B cell (primary cell): ENCODE measurements around the gene ASB18. TPM values are rescaled to one million over a fixed set of nuclear protein-coding genes. Genes with fewer than 3 reads are reported as not detected.

Experiments used
- ATAC-seq: fragments of 200-7000 bp; cut with Tn5 transposase; one replicate; pipeline ENCODE4 v1.10.0; 2021; ENCODE audit warnings: low read depth, mild to moderate bottlenecking, moderate number of reproducible peaks, moderate library complexity
- CTCF ChIA-PET: fragments of 350-600 bp; sonication (Branson Sonifier 250); formaldehyde crosslinking; loops from one replicate; lab custom pipeline; 2021; ENCODE audit warnings: antibody characterized with exemption, inconsistent platforms; lab: Charles Lee
- POLR2A ChIA-PET: fragments of 350-600 bp; sonication (Branson Sonifier 250); formaldehyde crosslinking; loops from one replicate; lab custom pipeline; 2021; ENCODE audit warnings: antibody characterized with exemption; lab: Charles Lee
- DNase-seq: peaks from one replicate; pipeline ENCODE4 v3.0.0; 2013
- H2AFZ ChIP-seq: 2 replicates; pipeline ENCODE4 v1.6.1; 2012; ENCODE audit warnings: mild to moderate bottlenecking, low read depth, low read length; ENCODE audit not compliant: insufficient read depth, poor library complexity, severe bottlenecking
- H3K27ac ChIP-seq, 2 donors: 1 replicate in 1 of 2; 2 replicates in 1 of 2; pipeline ENCODE4 v1.5.1; 2012 to 2013; ENCODE audit warnings: low read length in 2 of 2, mild to moderate bottlenecking in 2 of 2, moderate library complexity in 1 of 2
- H3K27me3 ChIP-seq, 4 experiments: fragments of 200-600 bp in 1 of 4; sonication (generic) in 1 of 4; replicated peaks in 1 of 4; 1 replicate in 2 of 4; 2 replicates in 2 of 4; pipeline versions ENCODE4 v1.6.1 to v1.7.0; 2013 to 2016; ENCODE audit warnings: low read length in 3 of 4, mild to moderate bottlenecking in 2 of 4, mixed read lengths in 1 of 4, moderate library complexity in 1 of 4; ENCODE audit not compliant: insufficient read depth in 4 of 4, control insufficient read depth in 3 of 4; ENCODE audit errors: control extremely low read depth in 1 of 4
- H3K36me3 ChIP-seq, 2 experiments: replicated peaks in 1 of 2; 1 replicate in 1 of 2; 2 replicates in 1 of 2; pipeline versions ENCODE4 v1.6.1 to v1.7.1; 2013; ENCODE audit warnings: low read length in 1 of 2; ENCODE audit not compliant: insufficient read depth in 2 of 2, control insufficient read depth in 1 of 2; ENCODE audit errors: control extremely low read depth in 1 of 2, extremely low read depth in 1 of 2
- H3K4me1 ChIP-seq, 2 donors: fragments of 200-600 bp in 1 of 2; sonication (generic) in 1 of 2; 1 replicate in 1 of 2; 2 replicates in 1 of 2; pipeline versions ENCODE4 v1.5.1 to v1.6.1; 2013 to 2017; ENCODE audit warnings: low read length in 2 of 2; ENCODE audit not compliant: control insufficient read depth in 2 of 2, insufficient read depth in 2 of 2
- H3K4me2 ChIP-seq: replicated peaks from 2 replicates; pipeline ENCODE3; 2012; ENCODE audit warnings: mild to moderate bottlenecking, low read depth, low read length; ENCODE audit not compliant: poor library complexity, severe bottlenecking
- H3K4me3 ChIP-seq, 5 experiments: fragments of 200-600 bp in 1 of 5; sonication (generic) in 1 of 5; 1 replicate in 3 of 5; 2 replicates in 2 of 5; pipeline versions ENCODE4 v1.5.1 to v1.7.0; 2011 to 2016; ENCODE audit warnings: low read length in 4 of 5, mild to moderate bottlenecking in 4 of 5, low read depth in 2 of 5, control low read depth in 1 of 5, moderate library complexity in 1 of 5; ENCODE audit not compliant: insufficient read depth in 1 of 5; ENCODE audit errors: control extremely low read depth in 1 of 5, extremely low read depth in 1 of 5
- H3K79me2 ChIP-seq: fragments of 200-600 bp; sonication (generic); one replicate; pipeline ENCODE4 v1.6.0; 2016; ENCODE audit warnings: low read length; ENCODE audit not compliant: control insufficient read depth, insufficient read depth
- H3K9ac ChIP-seq: fragments of 200-600 bp; sonication (generic); 2 replicates; pipeline ENCODE4 v1.6.1; 2017; ENCODE audit warnings: mild to moderate bottlenecking, low read length, moderate library complexity
- H3K9me3 ChIP-seq, 3 donors: one replicate each; pipeline versions ENCODE4 v1.6.1 to v1.7.1; 2013; ENCODE audit warnings: low read length in 2 of 3; ENCODE audit not compliant: control insufficient read depth in 2 of 3, insufficient read depth in 1 of 3; ENCODE audit errors: control extremely low read depth in 1 of 3
- H4K20me1 ChIP-seq: 2 replicates; pipeline ENCODE4 v1.6.0; 2012; ENCODE audit warnings: mild to moderate bottlenecking, low read length; ENCODE audit not compliant: insufficient read depth, control insufficient read depth, poor library complexity, severe bottlenecking
- H3K27ac Mint-ChIP-seq: one replicate; pipeline ENCODE4 v1.8.0; 2021; ENCODE audit warnings: mixed read lengths
- H3K27me3 Mint-ChIP-seq: one replicate; pipeline ENCODE4 v1.8.0; 2021; ENCODE audit warnings: mixed read lengths
- H3K4me1 Mint-ChIP-seq: one replicate; pipeline ENCODE4 v1.8.0; 2021; ENCODE audit warnings: mixed read lengths
- H3K4me3 Mint-ChIP-seq: one replicate; pipeline ENCODE4 v1.8.0; 2021; ENCODE audit warnings: mixed read lengths
- H3K9me3 Mint-ChIP-seq: one replicate; pipeline ENCODE4 v1.8.0; 2022; ENCODE audit warnings: mixed read lengths; ENCODE audit not compliant: insufficient read depth
- CTCF ChIP-seq: fragments of 200-600 bp; IDR thresholded peaks from one replicate; pipeline ENCODE4 v1.8.0; 2022; ENCODE audit warnings: antibody characterized with exemption, mild to moderate bottlenecking
- EZH2 ChIP-seq: IDR thresholded peaks from 2 replicates; pipeline ENCODE4 v1.6.1; 2012; ENCODE audit warnings: borderline replicate concordance, low read depth, mild to moderate bottlenecking, moderate library complexity, low read length; ENCODE audit not compliant: insufficient read depth, poor library complexity, severe bottlenecking
- WGBS: methylation state at CpG from one replicate; pipeline ENCODE4 v1.1.5; 2013; ENCODE audit warnings: missing lambda C conversion rate; ENCODE audit not compliant: insufficient coverage; 5-methylcytosine and 5-hydroxymethylcytosine counted together
- intact Hi-C: fragments of 100-400 bp; cut with micrococcal nuclease; formaldehyde crosslinking; loops from one replicate; pipeline ENCODE4 v1.10.0; 2022
- polyA plus RNA-seq: library from polyadenylated mRNA; depleted of rRNA; stranded (reverse); fragments of >200 nt; gene quantifications from 2 replicates; pipeline ENCODE4 v1.2.3, GENCODE V29; 2012
- total RNA-seq, 2 donors: library from RNA; stranded (reverse); fragments of 120-200 nt in 1 of 2; gene quantifications; 1 replicate in 1 of 2; 2 replicates in 1 of 2; pipeline versions ENCODE4 v1.2.3 to v1.2.4, GENCODE V29; 2013 to 2022

Gene ASB18
- total and polyA plus RNA-seq, 2 donors (not counting 1 experiment from before 2014, with no cell fraction given) = not detected

GRCh38 chr2:236156095-236156859 lies 107.9 kb downstream of the ASB18 start:
- Mint-ChIP-seq H3K27me3 (peaks cover 25% of the 10 kb centered on the region), H3K4me3 (no peak overlapping the region), H3K4me1 (no peaks in the 10 kb centered on the region), H3K9me3 (peaks cover 5% of the 10 kb centered on the region), H3K27ac (no peak overlapping the region)
- Histone ChIP-seq H3K4me2 (no peak overlapping the region), H3K27me3 (peaks cover 0 to 24% (median under 1%) of the 10 kb centered on the region in 4 experiments), H3K9ac (no peak overlapping the region), H3K9me3 (peaks cover 0 to 33% (median 5%) of the 10 kb centered on the region in 3 donors), H3K27ac (no peak overlapping the region), H3K36me3 (no peaks in the 10 kb centered on the region), H2AFZ (no peak overlapping the region), H4K20me1 (no peaks in the 10 kb centered on the region), H3K79me2 (no peaks in the 10 kb centered on the region), H3K4me1 (no peaks in the 10 kb centered on the region), H3K4me3 (no peak overlapping the region)
- CTCF ChIA-PET = no interaction called here
- TF ChIP-seq EZH2 (no peak), CTCF (no peak)
- no peak for ATAC-seq
- 87% methylated on average over 16 of the region's 16 CpGs for WGBS
- no peak for DNase-seq
- POLR2A ChIA-PET = no interaction called here
- intact Hi-C loops = no loop called here

- H3K4me1 Mint-ChIP-seq = no peaks in the 10 kb centered on the region
- Histone ChIP-seq H3K4me2 (no peak overlapping the region), H3K36me3 (no peaks in the 10 kb centered on the region), H3K9me3 (peaks cover 3 to 36% (median 5%) of the 10 kb centered on the region in 3 donors), H4K20me1 (no peaks in the 10 kb centered on the region), H2AFZ (no peak overlapping the region), H3K9ac (no peak overlapping the region), H3K79me2 (no peaks in the 10 kb centered on the region), H3K4me3 (no peak overlapping the region), H3K27me3 (peaks cover 0 to 18% (median 0%) of the 10 kb centered on the region in 4 experiments), H3K27ac (no peak overlapping the region), H3K4me1 (no peaks in the 10 kb centered on the region)
- TF ChIP-seq EZH2 (no peak), CTCF (no peak)
- no peak overlapping the region for H3K27ac Mint-ChIP-seq
- ChIA-PET POLR2A (no interaction called here), CTCF (no interaction called here)
- intact Hi-C loops = no loop called here
- ATAC-seq (no peak), DNase-seq (no peak)
- H3K27me3 Mint-ChIP-seq = peaks cover 22% of the 10 kb centered on the region
- no peak overlapping the region for H3K4me3 Mint-ChIP-seq
- peaks cover 6% of the 10 kb centered on the region for H3K9me3 Mint-ChIP-seq
- WGBS = 83% methylated on average over 3 of the region's 3 CpGs
Observed at GRCh38 chr2:236155406-236155805, 108.8 kb downstream of the ASB18 start.
